Stimulated activated CD8-positive, alpha-beta memory T cell treated with anti-CD3 and anti-CD28 coated beads, Interleukin-15, amount 100 ng/mL, for 1 hour (primary cell): ENCODE data around the gene C2orf76.

Experiments used
- DNase-seq: peaks from one replicate; pipeline ENCODE4 v3.0.0-alpha.2; 2020; ENCODE audit warnings: low read depth

C2orf76 gene

DNA sequence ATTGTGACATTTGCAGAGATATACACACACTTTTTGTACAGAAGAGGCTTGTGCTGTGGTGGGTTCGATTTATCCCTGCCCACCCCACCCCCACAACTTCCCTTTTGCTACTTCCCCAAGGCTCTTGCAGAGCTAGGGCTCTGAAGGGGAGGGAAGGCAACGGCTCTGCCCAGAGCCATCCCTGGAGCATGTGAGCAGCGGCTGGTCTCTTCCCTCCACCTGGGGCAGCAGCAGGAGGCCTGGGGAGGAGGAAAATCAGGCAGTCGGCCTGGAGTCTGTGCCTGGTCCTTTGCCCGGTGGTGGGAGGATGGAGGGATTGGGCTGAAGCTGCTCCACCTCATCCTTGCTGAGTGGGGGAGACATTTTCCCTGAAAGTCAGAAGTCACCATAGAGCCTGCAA is 103.0 kb downstream of the C2orf76 start:
- no peak for DNase-seq

DNA sequence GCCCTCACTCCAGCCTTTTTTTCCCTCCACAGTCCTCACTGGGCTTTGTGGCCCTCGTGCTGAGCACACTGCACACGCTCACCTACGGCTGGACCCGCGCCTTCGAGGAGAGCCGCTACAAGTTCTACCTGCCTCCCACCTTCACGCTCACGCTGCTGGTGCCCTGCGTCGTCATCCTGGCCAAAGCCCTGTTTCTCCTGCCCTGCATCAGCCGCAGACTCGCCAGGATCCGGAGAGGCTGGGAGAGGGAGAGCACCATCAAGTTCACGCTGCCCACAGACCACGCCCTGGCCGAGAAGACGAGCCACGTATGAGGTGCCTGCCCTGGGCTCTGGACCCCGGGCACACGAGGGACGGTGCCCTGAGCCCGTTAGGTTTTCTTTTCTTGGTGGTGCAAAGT is 103.6 kb downstream of the C2orf76 start:
- DNase-seq: no peak

DNA sequence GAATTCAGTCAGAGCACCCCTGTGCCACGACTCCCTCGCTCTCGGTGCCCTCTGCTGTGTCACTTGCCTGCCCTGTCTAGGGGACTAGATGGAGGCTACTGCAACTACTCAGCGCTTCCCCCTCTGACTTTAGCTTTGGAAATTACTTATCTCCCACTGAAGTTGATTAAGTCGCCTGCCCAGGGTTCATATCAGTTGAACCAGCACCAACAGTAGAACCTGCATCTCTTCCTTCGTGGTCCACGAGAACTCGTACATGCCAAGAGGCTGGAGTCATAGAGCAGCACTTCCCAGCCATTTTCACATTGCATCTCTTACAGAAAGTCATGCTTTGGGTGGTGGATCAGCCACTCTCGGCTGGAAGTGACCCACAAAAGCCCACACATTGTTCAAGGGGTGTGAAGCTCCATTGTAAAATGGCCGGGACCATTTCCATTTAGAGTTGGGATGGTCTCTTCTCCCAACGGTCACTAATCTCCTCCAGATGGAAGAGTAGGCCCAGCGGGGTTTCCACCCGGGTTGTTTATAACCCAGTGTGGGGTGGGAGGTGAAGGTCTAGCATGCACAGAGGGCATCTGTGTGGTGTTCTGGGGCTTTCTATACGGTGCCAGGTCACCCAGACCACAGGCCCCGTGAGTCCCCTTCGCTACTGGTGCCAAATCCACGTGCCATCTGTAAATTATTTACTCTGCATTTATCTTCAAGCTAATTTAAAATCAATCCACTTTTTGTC is 105.0 kb downstream of the C2orf76 start:
- DNase-seq: no peak

DNA sequence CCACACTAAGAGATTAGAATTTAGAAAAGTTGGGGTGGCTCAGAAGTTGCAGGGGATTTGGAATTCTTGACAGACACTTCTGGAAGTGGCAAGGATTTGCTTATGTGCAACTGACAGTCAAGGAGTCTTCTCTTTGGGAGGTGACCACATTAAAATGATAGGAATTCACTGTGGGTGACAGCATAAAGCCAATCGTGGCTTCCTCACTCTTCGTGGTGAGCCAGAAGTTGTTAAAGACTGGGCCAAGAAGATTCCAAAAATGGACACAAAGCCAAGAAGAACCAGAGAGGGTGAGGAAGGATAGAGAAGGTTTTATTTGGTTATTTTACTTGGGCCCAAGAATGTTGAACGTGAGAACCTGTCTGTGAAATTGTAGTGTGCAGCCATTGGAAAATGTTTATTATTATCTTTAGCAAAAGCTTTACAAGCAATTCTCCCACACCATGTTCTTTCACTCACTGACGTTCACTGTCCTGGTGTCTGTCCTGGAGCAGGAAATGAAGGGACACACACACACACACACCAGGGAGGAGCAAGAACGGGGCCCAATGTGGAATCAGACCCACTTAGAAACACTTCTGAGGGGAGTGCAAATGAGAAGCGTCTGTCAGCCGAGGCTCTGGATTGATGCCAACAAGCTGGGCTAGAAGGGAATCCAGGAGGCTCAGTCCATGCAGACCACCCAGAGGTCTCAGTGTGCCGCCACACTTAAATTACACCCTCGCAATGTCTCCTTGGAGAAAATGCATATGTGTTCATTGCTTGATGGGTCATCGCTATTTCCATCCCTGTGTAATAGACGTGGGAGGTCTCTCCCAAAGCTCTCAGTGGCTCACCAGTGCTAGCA is 105.8 kb downstream of the C2orf76 start:
- no peak for DNase-seq

DNA sequence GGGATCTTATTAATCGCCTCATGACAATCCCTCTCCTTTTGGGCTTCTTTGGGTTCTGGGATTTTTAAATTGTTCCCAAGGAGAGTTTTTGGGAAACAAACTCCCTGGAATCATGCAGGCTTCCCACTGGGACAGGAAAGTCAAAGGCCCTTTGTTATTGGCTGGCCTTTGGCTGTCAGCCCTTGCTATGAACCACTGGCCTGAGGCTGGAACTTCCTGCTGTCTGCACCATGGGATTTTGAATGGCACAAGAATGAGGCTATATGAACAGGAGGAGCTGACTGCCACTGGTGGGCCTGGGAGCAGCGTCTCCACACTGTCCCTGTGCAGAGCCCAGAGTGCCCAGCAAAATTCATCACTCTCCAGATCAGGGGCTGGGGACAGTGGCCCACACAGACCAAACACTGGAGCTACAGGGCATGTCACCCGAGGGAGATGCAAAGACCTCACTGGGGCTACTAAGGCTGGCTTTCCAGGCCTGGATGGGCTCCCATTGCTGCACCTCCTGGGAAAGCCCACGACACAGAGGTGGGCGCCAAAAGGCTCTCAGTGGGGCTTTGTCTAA is 107.3 kb downstream of the C2orf76 start:
- no peak for DNase-seq

DNA sequence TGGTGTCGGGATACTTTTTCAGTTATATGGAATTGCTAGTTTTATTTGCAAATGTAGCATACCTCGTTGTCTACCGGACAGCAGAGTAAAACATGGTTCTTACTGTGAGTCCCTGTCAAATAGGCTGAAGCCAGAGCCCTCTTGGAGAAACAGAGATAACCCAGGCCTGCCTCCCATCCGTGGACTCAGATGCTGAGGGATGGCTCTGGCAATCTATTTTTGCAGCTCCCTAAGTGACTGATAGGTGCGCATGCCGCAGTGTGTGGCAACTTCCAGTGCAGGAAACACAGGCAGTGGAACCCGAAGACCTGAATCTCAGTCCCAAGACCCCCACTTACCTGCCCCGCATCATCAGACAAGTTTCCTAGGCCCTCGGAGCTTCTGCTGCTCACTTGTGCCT is 109.4 kb downstream of the C2orf76 start:
- DNase-seq: no peak

DNA sequence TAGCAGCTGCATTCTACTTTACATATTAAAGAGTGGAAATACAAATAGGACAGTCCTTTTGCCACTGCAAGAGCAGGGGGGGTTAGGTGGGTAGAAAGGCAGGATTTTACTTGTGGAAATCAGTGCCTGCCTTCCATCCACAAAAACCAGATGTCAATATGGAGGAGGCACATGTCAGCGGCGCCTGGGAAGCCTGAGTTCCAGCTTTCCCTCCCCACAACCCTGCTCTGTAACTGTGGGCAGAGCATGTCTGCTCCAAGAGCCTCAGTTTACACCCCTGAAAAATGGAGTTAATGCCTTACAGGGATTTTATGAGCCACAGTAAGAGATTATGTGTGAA is 110.1 kb downstream of the C2orf76 start:
- no peak for DNase-seq

DNA sequence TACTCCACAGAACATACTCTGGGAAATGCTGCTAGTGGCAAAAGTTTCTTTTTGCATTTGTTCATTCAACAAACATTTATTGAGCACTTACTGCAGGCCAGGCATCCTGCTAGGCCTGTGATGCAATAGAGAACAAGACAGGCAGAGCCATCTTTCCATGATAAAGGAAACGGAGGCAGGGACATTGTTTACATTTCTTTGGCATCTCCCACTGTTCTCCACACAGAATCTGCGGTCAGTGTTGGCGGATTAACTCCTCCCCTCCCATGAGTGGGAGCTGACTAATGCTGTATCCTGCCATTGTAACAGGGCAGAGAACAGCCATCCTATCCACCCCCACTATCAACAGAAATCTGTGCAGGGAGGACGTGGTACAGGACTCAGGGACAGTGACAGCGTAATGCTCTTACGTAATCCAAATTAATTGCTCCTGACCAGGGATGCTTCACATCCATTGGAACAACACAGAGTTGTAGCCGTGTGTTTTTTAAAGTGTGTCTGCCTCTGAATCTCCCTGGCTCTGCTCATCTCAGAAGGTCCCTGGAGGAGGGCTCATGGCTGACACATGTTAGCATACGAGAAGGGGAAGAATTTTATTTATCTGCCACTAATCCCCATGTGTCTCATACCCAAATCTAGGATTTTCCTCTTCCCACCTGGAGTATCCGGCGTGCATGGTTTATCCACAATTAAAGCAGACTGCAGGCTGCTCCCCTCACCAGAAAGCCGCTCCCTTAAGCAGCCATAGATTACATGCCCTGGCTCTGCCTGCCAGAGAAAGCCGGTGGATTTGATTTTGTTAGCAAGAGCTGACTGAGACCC is 110.7 kb downstream of the C2orf76 start:
- no peak for DNase-seq

DNA sequence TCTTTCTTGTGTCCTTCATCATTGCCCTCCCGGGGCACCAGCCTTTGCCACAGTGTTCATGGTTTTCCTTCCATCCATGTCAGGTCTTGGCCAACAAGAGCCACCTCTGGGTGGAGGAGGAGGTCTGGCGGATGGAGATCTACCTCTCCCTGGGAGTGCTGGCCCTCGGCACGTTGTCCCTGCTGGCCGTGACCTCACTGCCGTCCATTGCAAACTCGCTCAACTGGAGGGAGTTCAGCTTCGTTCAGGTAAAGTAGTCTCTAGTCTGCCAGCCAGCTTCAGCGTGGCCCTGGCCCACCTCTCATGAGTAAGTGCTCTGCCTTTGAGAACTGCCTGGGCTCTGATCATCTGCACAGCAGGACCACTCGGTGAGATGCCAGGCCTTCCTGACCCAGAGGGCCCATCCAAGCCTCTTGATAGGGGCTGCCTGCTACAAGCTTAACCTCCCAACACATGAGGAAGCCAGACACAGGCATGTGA is 112.0 kb downstream of the C2orf76 start:
- no peak for DNase-seq

DNA sequence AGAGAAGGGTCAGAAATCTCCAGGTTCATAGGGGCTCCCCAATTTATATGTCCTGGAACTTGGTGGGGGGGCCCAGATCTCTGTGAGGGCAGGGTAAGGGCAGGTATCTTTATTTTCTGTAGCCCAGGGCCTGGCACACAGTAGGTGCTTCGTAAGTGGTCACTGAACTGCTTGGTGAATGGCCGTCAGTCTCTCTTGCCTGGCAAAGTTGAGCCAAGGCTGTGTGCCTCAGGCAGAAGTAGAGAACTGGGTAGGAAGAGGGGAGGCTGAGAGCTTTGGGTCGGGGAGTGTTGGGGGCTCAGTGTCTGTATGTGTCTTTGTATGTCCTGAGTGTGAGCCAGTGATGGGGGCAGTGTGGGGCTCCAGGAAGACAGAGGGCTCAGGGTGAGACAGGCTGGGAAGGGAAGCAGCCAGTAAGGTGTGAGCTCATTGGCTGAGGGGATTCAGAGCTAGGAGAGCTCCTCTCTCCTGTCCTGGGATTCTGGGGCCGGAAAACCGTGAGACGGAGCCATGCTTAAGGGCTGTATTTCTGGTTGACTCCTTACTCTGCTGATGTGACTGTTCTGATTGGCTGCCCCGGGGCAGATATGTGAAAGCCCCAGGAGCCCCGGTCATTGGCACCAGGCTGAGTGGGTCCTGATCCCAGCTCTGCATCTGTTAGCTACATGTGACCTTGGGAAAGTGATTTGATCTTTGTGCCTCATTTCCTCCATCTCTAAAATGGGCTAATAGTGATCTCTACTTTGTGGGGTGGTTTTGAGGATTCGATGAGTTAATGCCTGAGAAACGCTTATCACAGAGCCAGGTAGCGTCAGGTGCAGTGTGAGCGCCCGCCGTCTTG is 112.7 kb downstream of the C2orf76 start:
- no peak for DNase-seq

DNA sequence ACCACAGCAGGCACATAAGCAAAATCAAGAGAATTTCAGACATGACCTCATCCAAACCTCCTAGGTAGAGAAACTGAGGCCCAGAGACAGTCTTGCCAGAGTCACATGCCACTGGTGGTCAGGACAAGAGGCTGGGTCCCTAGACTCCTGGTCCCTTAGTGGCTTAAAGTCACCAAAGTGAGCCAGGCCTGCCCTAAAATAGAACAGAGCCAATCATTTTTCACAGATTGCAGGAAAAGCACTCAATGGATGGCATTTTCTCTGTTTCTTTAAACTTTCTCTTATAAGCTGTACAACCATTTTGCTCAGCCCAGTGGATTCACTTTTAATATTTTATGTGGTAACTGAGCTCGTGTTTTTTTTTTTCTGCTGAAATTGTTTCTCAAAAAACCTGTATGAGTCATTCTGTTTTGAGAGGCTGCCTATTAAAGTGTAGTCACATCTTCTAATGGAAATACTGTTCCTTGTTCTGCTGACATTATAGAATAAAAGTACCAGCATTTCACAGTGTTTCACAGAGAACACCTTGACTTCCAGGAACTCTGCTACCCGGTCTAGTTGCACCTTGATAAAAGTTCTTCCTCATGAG is 113.4 kb downstream of the C2orf76 start:
- DNase-seq: no peak
